CMK (cell line): ENCODE data around the gene RAD51C.
"Not testable (repeated sequence)": the region's sequence is repeated elsewhere in the genome, so short reads cannot be mapped to it uniquely, and the experiment has no call there.

Experiments
- DNase-seq: peaks from one replicate; pipeline ENCODE4 v3.0.0-alpha.2; 2010; ENCODE audit warnings: low read depth

Gene RAD51C

GRCh38 chr17:58741121-58741625 is 48.8 kb downstream of the RAD51C start:
- DNase-seq, result no peak

DNA sequence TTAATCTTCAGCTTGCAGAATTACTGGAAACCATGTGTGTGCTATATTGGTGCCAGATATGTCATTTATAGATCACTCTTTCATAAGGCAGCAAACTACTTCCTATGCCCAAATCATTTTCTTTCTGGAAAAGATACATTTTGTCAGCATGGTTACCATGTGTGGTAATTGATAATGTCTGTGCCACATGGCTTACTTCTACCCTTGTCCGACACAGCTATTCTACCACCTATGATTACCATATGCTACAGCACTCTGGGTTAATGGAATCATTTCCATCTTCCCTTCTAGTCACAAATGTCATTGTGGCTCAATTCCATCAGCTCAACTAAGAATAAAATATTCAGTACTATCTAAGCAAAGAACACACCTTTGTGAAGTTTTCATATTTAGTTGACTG is 55.3 kb downstream of the RAD51C start:
- no peak for DNase-seq

- DNase-seq, result not testable (repeated sequence)
Measured at GRCh38 chr17:58749627-58750026, 57.2 kb downstream of the RAD51C start.

GRCh38 chr17:58753026-58753425 is 60.6 kb downstream of the RAD51C start:
- DNase-seq, result no peak

- no peak for DNase-seq
Measured at GRCh38 chr17:58755269-58755576, 62.8 kb downstream of the RAD51C start.

GRCh38 chr17:58755577-58756245 is 63.3 kb downstream of the RAD51C start, which contains the start of gene PPM1E:
Gene PPM1E, plus strand, starts transcription at chr17:58755854.
- DNase-seq, result no peak

GRCh38 chr17:58756246-58757161 is 64.1 kb downstream of the RAD51C start:
- DNase-seq, result no peak

GRCh38 chr17:58757162-58757613 is 64.8 kb downstream of the RAD51C start:
- DNase-seq, result no peak

- no peak for DNase-seq
Measured at GRCh38 chr17:58758890-58759289, 66.5 kb downstream of the RAD51C start.

- no peak for DNase-seq
Measured at GRCh38 chr17:58759522-58759921, 67.1 kb downstream of the RAD51C start.

DNA sequence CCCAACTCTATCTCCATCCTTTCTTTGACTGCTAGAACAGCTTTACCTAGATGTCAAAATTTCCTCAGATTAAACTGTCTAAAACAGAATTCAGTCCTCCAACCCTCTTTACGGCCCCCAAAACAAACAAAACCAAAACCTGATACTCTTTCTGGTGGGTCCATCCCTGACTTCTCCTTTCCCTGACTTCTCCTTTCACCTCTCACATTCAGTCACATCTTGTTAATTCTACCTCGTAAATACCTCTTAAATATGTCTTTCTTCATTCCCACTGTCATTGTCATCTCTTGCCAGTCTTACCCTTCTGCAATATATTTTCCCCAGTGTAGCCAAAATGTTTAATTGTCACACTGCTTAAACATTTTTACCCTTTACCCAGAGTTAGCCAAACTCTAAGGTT is 67.8 kb downstream of the RAD51C start:
- no peak for DNase-seq

DNA sequence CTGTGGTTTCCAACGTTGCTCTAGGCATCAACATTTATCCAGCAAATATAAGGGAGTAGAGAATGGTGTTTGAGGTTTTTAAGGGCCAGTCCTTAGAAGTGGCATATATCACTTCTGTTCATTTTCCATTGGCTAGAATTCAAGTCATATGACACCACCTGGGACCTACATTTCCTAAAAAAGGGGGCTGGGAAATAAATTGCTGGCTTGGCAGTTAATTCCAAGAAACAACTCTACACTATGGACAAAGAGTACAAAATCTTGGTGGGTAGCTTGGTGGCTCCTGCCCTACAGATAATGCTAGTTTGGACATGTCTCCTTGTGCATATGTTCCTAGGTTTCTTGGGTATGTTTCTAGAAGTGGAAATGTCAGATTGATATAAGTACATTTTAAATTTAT is 70.9 kb downstream of the RAD51C start:
- no peak for DNase-seq

DNA sequence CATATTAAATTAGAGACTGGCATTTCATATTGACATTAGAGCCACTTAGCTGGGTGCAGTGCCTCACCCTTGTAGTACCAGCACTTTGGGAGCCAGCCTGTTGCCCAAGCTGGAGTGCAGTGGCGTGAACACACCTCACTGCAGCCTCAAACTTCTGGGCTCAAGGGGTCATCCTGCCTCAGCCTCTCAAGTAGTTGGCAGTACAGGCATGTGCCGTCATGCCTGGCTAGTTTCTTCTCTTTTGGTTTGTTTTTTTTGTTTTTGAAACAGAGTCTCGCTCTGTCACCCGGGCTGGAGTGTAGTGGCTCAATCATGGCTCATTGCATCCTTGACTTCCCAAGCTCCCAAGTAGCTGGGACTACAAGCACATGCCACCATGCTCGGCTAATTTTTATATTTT is 72.0 kb downstream of the RAD51C start:
- DNase-seq, result no peak

GRCh38 chr17:58778482-58778881 is 86.1 kb downstream of the RAD51C start:
- not testable (repeated sequence) for DNase-seq

- DNase-seq, result no peak
Measured at GRCh38 chr17:58779446-58779845, 87.0 kb downstream of the RAD51C start.

DNA sequence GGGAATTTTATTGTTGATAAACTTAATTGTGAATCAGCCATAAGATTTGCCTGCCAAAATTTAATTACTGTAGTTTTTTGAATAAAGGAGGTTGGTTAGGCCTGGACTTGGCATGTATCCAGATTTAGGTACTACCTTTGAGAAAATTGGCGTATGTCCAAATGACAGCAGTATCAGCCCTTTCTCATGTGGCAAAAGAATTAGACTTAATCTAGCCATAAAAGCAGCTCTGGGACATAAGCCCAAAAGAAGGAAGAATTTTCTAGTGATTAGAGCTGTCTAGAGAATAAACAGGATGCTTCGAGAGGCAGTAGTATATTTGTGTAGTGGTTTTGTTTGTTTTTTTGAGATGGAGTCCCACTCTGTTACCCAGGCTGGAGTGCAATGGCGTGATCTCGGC is 91.0 kb downstream of the RAD51C start:
- no peak for DNase-seq

DNA sequence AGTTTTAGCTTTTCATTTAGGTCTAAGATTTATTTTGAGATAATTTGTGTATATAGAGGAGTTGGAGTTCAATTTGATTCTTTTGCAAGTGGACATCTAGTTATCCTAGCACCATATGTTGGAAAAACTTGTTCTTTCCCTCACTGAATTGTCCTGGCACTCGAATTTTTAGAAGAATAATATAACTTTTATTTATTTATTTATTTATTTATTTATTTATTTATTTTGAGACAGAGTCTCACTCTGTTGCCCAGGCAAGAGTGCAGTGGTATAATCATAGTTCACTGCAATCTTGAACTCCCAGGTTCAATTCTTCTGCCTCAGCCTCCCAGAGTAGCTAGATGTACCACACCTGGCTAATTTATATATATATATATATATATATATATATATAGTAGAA is 92.7 kb downstream of the RAD51C start:
- DNase-seq, result no peak
